ENCODE data around the gene ASB13.
"Not testable (repeated sequence)": the region's sequence is repeated elsewhere in the genome, so short reads cannot be mapped to it uniquely, and the experiment has no call there.

The ASB13 gene

GRCh38 chr10:5603091-5603847 lies 63.1 kb downstream of the ASB13 start:
- ATAC-seq (replicated peaks; ENCODE audit: extremely low read depth, poor library complexity, severe bottlenecking) (no peak), DNase-seq (ENCODE audit: low spot score in 2 of 2) (no peak)
- H3K9me3 Mint-ChIP-seq: no peaks in the 10 kb centered on the region
- H3K27me3 Mint-ChIP-seq: peaks cover 15% of the 10 kb centered on the region
- H3K36me3 Mint-ChIP-seq (ENCODE audit: insufficient read depth): no peaks in the 10 kb centered on the region
- no peaks in the 10 kb centered on the region for H3K4me1 Mint-ChIP-seq
- H3K27ac Mint-ChIP-seq (ENCODE audit: low read depth): no peak overlapping the region
- H3K4me3 Mint-ChIP-seq: no peak overlapping the region

- Mint-ChIP-seq H3K4me1 (no peaks in the 10 kb centered on the region), H3K9me3 (no peaks in the 10 kb centered on the region)
Measured at GRCh38 chr10:5601826-5602495, 64.4 kb downstream of the ASB13 start.

GRCh38 chr10:5600908-5601307 lies 65.5 kb downstream of the ASB13 start:
- Mint-ChIP-seq H3K36me3 (ENCODE audit: insufficient read depth) (no peaks in the 10 kb centered on the region), H3K27me3 (peaks cover 23% of the 10 kb centered on the region), H3K27ac (ENCODE audit: low read depth) (no peak overlapping the region), H3K4me1 (no peaks in the 10 kb centered on the region), H3K9me3 (no peaks in the 10 kb centered on the region), H3K4me3 (no peak overlapping the region)
- no peak for ATAC-seq (replicated peaks; ENCODE audit: extremely low read depth, poor library complexity, severe bottlenecking)
- DNase-seq (ENCODE audit: low spot score in 2 of 2): no peak

More at GRCh38 chr10:5601826-5602495, 64.4 kb downstream of the ASB13 start:
- no peak overlapping the region for H3K4me3 Mint-ChIP-seq
- DNase-seq (ENCODE audit: low spot score in 2 of 2) (no peak), ATAC-seq (replicated peaks; ENCODE audit: extremely low read depth, poor library complexity, severe bottlenecking) (no peak)
- H3K27me3 Mint-ChIP-seq: peaks cover 15% of the 10 kb centered on the region
- no peak overlapping the region for H3K27ac Mint-ChIP-seq (ENCODE audit: low read depth)
- H3K36me3 Mint-ChIP-seq (ENCODE audit: insufficient read depth): no peaks in the 10 kb centered on the region

GRCh38 chr10:5599613-5600520 lies 66.5 kb downstream of the ASB13 start:
- H3K4me1 Mint-ChIP-seq: no peaks in the 10 kb centered on the region

GRCh38 chr10:5598085-5598690 lies 68.2 kb downstream of the ASB13 start:
- Mint-ChIP-seq H3K4me3 (no peak overlapping the region), H3K36me3 (ENCODE audit: insufficient read depth) (no peaks in the 10 kb centered on the region), H3K4me1 (no peaks in the 10 kb centered on the region), H3K9me3 (no peaks in the 10 kb centered on the region), H3K27me3 (peaks cover 24% of the 10 kb centered on the region), H3K27ac (ENCODE audit: low read depth) (peak overlapping the region; percentile 1)
- ATAC-seq (replicated peaks; ENCODE audit: extremely low read depth, poor library complexity, severe bottlenecking) (no peak), DNase-seq (ENCODE audit: low spot score in 2 of 2) (no peak)

More at GRCh38 chr10:5599613-5600520, 66.5 kb downstream of the ASB13 start:
- H3K27ac Mint-ChIP-seq (ENCODE audit: low read depth): no peak overlapping the region
- peaks cover 24% of the 10 kb centered on the region for H3K27me3 Mint-ChIP-seq
- no peaks in the 10 kb centered on the region for H3K36me3 Mint-ChIP-seq (ENCODE audit: insufficient read depth)
- no peak overlapping the region for H3K4me3 Mint-ChIP-seq
- ATAC-seq (replicated peaks; ENCODE audit: extremely low read depth, poor library complexity, severe bottlenecking) (no peak), DNase-seq (ENCODE audit: low spot score in 2 of 2) (no peak)
- no peaks in the 10 kb centered on the region for H3K9me3 Mint-ChIP-seq

- Mint-ChIP-seq H3K27me3 (peaks cover 36% of the 10 kb centered on the region), H3K36me3 (ENCODE audit: insufficient read depth) (no peaks in the 10 kb centered on the region), H3K9me3 (no peaks in the 10 kb centered on the region), H3K4me3 (no peak overlapping the region), H3K27ac (ENCODE audit: low read depth) (no peak overlapping the region), H3K4me1 (no peaks in the 10 kb centered on the region)
- DNase-seq (ENCODE audit: low spot score in 2 of 2) (no peak), ATAC-seq (replicated peaks; ENCODE audit: extremely low read depth, poor library complexity, severe bottlenecking) (no peak)
Measured at GRCh38 chr10:5596611-5597341, 69.6 kb downstream of the ASB13 start.

- DNase-seq (ENCODE audit: low spot score in 2 of 2): no peak
- H3K36me3 Mint-ChIP-seq (ENCODE audit: insufficient read depth): no peaks in the 10 kb centered on the region
- ATAC-seq (replicated peaks; ENCODE audit: extremely low read depth, poor library complexity, severe bottlenecking): no peak
- H3K4me1 Mint-ChIP-seq: no peaks in the 10 kb centered on the region
- no peak overlapping the region for H3K4me3 Mint-ChIP-seq
- H3K27me3 Mint-ChIP-seq: peaks cover 44% of the 10 kb centered on the region
- H3K27ac Mint-ChIP-seq (ENCODE audit: low read depth): no peak overlapping the region
- H3K9me3 Mint-ChIP-seq: no peaks in the 10 kb centered on the region
Measured at GRCh38 chr10:5595994-5596471, 70.4 kb downstream of the ASB13 start.

GRCh38 chr10:5595591-5595990 lies 70.8 kb downstream of the ASB13 start:
- Mint-ChIP-seq H3K27ac (ENCODE audit: low read depth) (no peak overlapping the region), H3K36me3 (ENCODE audit: insufficient read depth) (peaks cover 1% of the 10 kb centered on the region), H3K4me1 (no peaks in the 10 kb centered on the region), H3K9me3 (no peaks in the 10 kb centered on the region), H3K4me3 (no peak overlapping the region), H3K27me3 (peaks cover 48% of the 10 kb centered on the region)
- DNase-seq (ENCODE audit: low spot score in 2 of 2) (no peak), ATAC-seq (replicated peaks; ENCODE audit: extremely low read depth, poor library complexity, severe bottlenecking) (no peak)

GRCh38 chr10:5595095-5595494 lies 71.3 kb downstream of the ASB13 start:
- H3K27ac Mint-ChIP-seq (ENCODE audit: low read depth): no peak overlapping the region
- no peak overlapping the region for H3K4me3 Mint-ChIP-seq
- H3K36me3 Mint-ChIP-seq (ENCODE audit: insufficient read depth): peaks cover 1% of the 10 kb centered on the region
- no peak for DNase-seq (ENCODE audit: low spot score in 2 of 2)
- H3K27me3 Mint-ChIP-seq: peaks cover 52% of the 10 kb centered on the region
- H3K4me1 Mint-ChIP-seq: no peaks in the 10 kb centered on the region
- H3K9me3 Mint-ChIP-seq: no peaks in the 10 kb centered on the region
- no peak for ATAC-seq (replicated peaks; ENCODE audit: extremely low read depth, poor library complexity, severe bottlenecking)

GRCh38 chr10:5594271-5595049 lies 71.9 kb downstream of the ASB13 start:
- peaks cover 58% of the 10 kb centered on the region for H3K27me3 Mint-ChIP-seq
- H3K27ac Mint-ChIP-seq (ENCODE audit: low read depth): no peak overlapping the region
- no peak overlapping the region for H3K4me3 Mint-ChIP-seq
- peaks cover 1% of the 10 kb centered on the region for H3K36me3 Mint-ChIP-seq (ENCODE audit: insufficient read depth)
- DNase-seq (ENCODE audit: low spot score in 2 of 2) (no peak), ATAC-seq (replicated peaks; ENCODE audit: extremely low read depth, poor library complexity, severe bottlenecking) (no peak)
- H3K4me1 Mint-ChIP-seq: no peaks in the 10 kb centered on the region
- H3K9me3 Mint-ChIP-seq: no peaks in the 10 kb centered on the region

- not testable (repeated sequence) for H3K4me3 Mint-ChIP-seq; H3K36me3 Mint-ChIP-seq (ENCODE audit: insufficient read depth); H3K4me1 Mint-ChIP-seq; H3K9me3 Mint-ChIP-seq; DNase-seq (ENCODE audit: low spot score in 2 of 2); H3K27ac Mint-ChIP-seq (ENCODE audit: low read depth); ATAC-seq (replicated peaks; ENCODE audit: extremely low read depth, poor library complexity, severe bottlenecking)
- peaks cover 64% of the 10 kb centered on the region for H3K27me3 Mint-ChIP-seq
Measured at GRCh38 chr10:5593347-5593746, 73.0 kb downstream of the ASB13 start.

All from central memory CD8-positive, alpha-beta T cell (primary cell).